ENCODE results near the gene PCIF1.

PCIF1 gene

DNA sequence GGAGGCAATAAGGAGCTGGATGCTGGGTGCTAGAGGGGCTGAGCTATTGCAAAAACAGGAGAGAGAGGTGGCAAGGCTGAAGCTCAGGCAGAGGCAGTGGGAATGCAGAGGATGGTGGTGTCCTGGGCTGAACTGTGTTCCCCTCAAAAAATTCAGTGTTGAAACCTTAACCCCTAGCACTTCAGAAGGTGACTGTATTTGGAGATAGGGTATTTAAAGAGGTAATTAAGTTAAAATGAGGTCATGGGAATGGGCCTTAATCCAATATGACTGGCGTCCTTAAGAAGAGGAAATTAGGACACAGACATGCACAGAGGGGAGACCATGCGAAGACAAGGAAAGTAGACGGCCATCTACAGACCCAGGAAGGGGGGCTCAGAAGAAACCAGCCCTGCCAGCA lies 62.7 kb downstream of the PCIF1 start:
- DNase-seq: no peak

Data from CD4-positive, alpha-beta T cell treated with Interferon gamma for 1 hour (primary cell).